KMS-11 (cell line): Measurements from ENCODE around the gene TMEM260.
"Not testable (repeated sequence)": the region's sequence is repeated elsewhere in the genome, so short reads cannot be mapped to it uniquely, and the experiment has no call there.

Experiments
- H2AFZ ChIP-seq: fragments of 200-600 bp; sonication (generic); 2 replicates; pipeline ENCODE4 v1.6.1; 2016; ENCODE audit warnings: antibody characterized with exemption, mixed run types, low read depth
- H3K27ac ChIP-seq: fragments of 200-600 bp; sonication (generic); 2 replicates; pipeline ENCODE4 v1.6.1; 2016; ENCODE audit warnings: mild to moderate bottlenecking, mixed run types
- H3K27me3 ChIP-seq: fragments of 200-600 bp; sonication (generic); 2 replicates; pipeline ENCODE4 v1.6.1; 2017; ENCODE audit warnings: mild to moderate bottlenecking, low read depth, mixed run types, moderate library complexity; ENCODE audit not compliant: insufficient read depth
- H3K36me3 ChIP-seq: fragments of 200-600 bp; sonication (generic); 2 replicates; pipeline ENCODE4 v1.6.1; 2017; ENCODE audit warnings: mild to moderate bottlenecking, mixed run types; ENCODE audit not compliant: insufficient read depth
- H3K4me1 ChIP-seq: fragments of 200-600 bp; sonication (generic); 2 replicates; pipeline ENCODE4 v1.6.1; 2016; ENCODE audit warnings: mild to moderate bottlenecking, low read depth, mixed run types; ENCODE audit not compliant: poor library complexity, severe bottlenecking
- H3K4me2 ChIP-seq: fragments of 200-600 bp; sonication (generic); 2 replicates; pipeline ENCODE4 v1.7.0; 2016; ENCODE audit warnings: mild to moderate bottlenecking, mixed run types
- H3K4me3 ChIP-seq: fragments of 200-600 bp; sonication (generic); IDR thresholded peaks from 2 replicates; pipeline ENCODE4 v1.6.1; 2017; ENCODE audit warnings: low read depth, low read length, mixed read lengths; ENCODE audit not compliant: insufficient read depth
- H3K79me2 ChIP-seq: fragments of 200-600 bp; sonication (generic); 2 replicates; pipeline ENCODE4 v1.6.1; 2016; ENCODE audit warnings: low read depth, mixed run types; ENCODE audit not compliant: insufficient read depth
- H3K9ac ChIP-seq: fragments of 200-600 bp; sonication (generic); 2 replicates; pipeline ENCODE4 v1.6.1; 2016; ENCODE audit warnings: mild to moderate bottlenecking, mixed run types
- H4K20me1 ChIP-seq: fragments of 200-600 bp; sonication (generic); 2 replicates; pipeline ENCODE4 v1.6.1; 2016; ENCODE audit warnings: mild to moderate bottlenecking, mixed run types; ENCODE audit not compliant: insufficient read depth
- TF ChIP-seq, protein P1 (sequence below): fragments of 200-600 bp; sonication (generic); conservative IDR thresholded peaks from 2 replicates; pipeline ENCODE4 v1.6.1; 2017; ENCODE audit warnings: low read depth, mild to moderate bottlenecking, antibody characterized with exemption, low read length, moderate library complexity, mixed read lengths

Gene TMEM260

DNA sequence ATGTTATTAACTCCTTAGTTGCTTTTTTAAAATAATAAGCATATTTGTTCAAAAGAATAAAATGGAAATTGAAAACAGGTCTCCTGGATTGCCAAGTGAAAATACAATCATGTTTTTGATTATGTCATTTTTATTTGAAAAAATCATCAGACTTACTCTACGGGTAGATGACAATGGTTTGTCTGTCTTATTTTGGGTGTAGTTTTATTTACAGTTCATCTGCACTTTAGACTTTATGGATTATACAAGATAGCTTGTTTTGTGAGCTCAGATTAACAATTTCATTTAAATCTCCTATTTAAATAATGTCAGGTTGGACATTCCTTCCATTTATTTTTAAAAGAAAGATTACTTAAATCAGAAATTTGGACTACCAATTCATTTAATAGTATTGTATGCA lies 14.8 kb downstream of the TMEM260 start:
- H3K79me2 ChIP-seq: no peaks in the 10 kb centered on the region
- no peaks in the 10 kb centered on the region for H3K4me1 ChIP-seq
- TF ChIP-seq, protein P1, sequence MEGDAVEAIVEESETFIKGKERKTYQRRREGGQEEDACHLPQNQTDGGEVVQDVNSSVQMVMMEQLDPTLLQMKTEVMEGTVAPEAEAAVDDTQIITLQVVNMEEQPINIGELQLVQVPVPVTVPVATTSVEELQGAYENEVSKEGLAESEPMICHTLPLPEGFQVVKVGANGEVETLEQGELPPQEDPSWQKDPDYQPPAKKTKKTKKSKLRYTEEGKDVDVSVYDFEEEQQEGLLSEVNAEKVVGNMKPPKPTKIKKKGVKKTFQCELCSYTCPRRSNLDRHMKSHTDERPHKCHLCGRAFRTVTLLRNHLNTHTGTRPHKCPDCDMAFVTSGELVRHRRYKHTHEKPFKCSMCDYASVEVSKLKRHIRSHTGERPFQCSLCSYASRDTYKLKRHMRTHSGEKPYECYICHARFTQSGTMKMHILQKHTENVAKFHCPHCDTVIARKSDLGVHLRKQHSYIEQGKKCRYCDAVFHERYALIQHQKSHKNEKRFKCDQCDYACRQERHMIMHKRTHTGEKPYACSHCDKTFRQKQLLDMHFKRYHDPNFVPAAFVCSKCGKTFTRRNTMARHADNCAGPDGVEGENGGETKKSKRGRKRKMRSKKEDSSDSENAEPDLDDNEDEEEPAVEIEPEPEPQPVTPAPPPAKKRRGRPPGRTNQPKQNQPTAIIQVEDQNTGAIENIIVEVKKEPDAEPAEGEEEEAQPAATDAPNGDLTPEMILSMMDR: no peak
- no peaks in the 10 kb centered on the region for H3K27me3 ChIP-seq
- no peak overlapping the region for H2AFZ ChIP-seq
- H4K20me1 ChIP-seq: no peaks in the 10 kb centered on the region
- H3K27ac ChIP-seq: no peak overlapping the region
- H3K4me3 ChIP-seq: no peak overlapping the region
- H3K36me3 ChIP-seq: no peaks in the 10 kb centered on the region
- no peak overlapping the region for H3K9ac ChIP-seq
- H3K4me2 ChIP-seq: no peak overlapping the region

DNA sequence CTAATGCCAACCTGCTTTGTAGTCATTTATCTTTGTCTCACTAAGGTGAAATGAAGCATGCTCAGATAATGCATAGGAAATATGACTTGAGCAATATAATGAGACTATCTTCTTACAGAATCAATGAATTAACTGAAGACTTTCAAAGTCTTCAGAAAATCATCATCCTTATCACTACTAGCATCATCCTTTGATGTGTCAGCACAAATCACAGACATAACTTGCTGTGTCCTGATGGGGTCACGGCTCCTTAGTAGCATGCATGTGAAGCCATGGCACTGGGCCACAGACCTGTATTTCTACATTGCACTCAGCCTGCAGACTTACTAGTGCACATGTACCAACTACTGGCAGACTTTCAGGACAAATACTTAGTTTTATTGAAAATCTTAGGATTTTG lies 18.9 kb downstream of the TMEM260 start:
- H3K4me2 ChIP-seq: no peak overlapping the region
- no peak overlapping the region for H3K27ac ChIP-seq
- H3K79me2 ChIP-seq: no peaks in the 10 kb centered on the region
- H3K4me3 ChIP-seq: no peak overlapping the region
- no peaks in the 10 kb centered on the region for H3K36me3 ChIP-seq
- TF ChIP-seq, protein P1: no peak
- H3K9ac ChIP-seq: no peak overlapping the region
- no peaks in the 10 kb centered on the region for H4K20me1 ChIP-seq
- no peaks in the 10 kb centered on the region for H3K4me1 ChIP-seq
- H3K27me3 ChIP-seq: no peaks in the 10 kb centered on the region
- H2AFZ ChIP-seq: no peak overlapping the region

GRCh38 chr14:56603648-56604047 lies 24.1 kb downstream of the TMEM260 start:
- Histone ChIP-seq H3K27ac (no peak overlapping the region), H3K79me2 (no peaks in the 10 kb centered on the region), H3K9ac (no peak overlapping the region), H3K27me3 (no peaks in the 10 kb centered on the region), H3K4me1 (peaks cover 13% of the 10 kb centered on the region), H2AFZ (no peak overlapping the region), H3K4me2 (no peak overlapping the region), H4K20me1 (no peaks in the 10 kb centered on the region), H3K36me3 (no peaks in the 10 kb centered on the region), H3K4me3 (no peak overlapping the region)
- TF ChIP-seq, protein P1: no peak

GRCh38 chr14:56608689-56609088 lies 29.1 kb downstream of the TMEM260 start:
- peaks cover 14% of the 10 kb centered on the region for H3K4me1 ChIP-seq
- H3K27me3 ChIP-seq: no peaks in the 10 kb centered on the region
- no peaks in the 10 kb centered on the region for H4K20me1 ChIP-seq
- TF ChIP-seq, protein P1: no peak
- no peak overlapping the region for H3K4me3 ChIP-seq
- H3K9ac ChIP-seq: no peak overlapping the region
- H2AFZ ChIP-seq: no peak overlapping the region
- H3K79me2 ChIP-seq: no peaks in the 10 kb centered on the region
- no peak overlapping the region for H3K4me2 ChIP-seq
- H3K27ac ChIP-seq: no peak overlapping the region
- H3K36me3 ChIP-seq: no peaks in the 10 kb centered on the region

GRCh38 chr14:56611663-56612062 lies 32.1 kb downstream of the TMEM260 start:
- H3K36me3 ChIP-seq, H3K27ac ChIP-seq, H3K4me3 ChIP-seq, H3K79me2 ChIP-seq, H3K9ac ChIP-seq, H2AFZ ChIP-seq, H3K27me3 ChIP-seq, H4K20me1 ChIP-seq, H3K4me2 ChIP-seq: not testable (repeated sequence)
- H3K4me1 ChIP-seq: peaks cover 14% of the 10 kb centered on the region
